WTC11 (cell line): ENCODE data around the gene GRK6. TPM values are rescaled to one million over a fixed set of nuclear protein-coding genes. Genes with fewer than 3 reads are reported as not detected.

Experiments used
- ATAC-seq: fragments of 200-7000 bp; cut with Tn5 transposase; 2 replicates; pipeline ENCODE4 v1.10.0; 2021; ENCODE audit warnings: mild to moderate bottlenecking, moderate library complexity
- CTCF ChIA-PET: fragments of 300-600 bp; sonication (Branson Sonifier 250); formaldehyde crosslinking; loops from one replicate; lab custom pipeline; 2021; ENCODE audit warnings: antibody characterized with exemption; lab: Charles Lee
- POLR2A ChIA-PET: fragments of 350-600 bp; sonication (Branson Sonifier 250); formaldehyde crosslinking; loops from one replicate; lab custom pipeline; 2021; ENCODE audit warnings: antibody characterized with exemption; lab: Charles Lee
- DNase-seq: peaks from one replicate; pipeline ENCODE4 v3.0.0; 2021; ENCODE audit warnings: low spot score
- H3K27ac Mint-ChIP-seq: 2 replicates; pipeline ENCODE4 v1.8.0; 2021; ENCODE audit warnings: mixed read lengths
- H3K27me3 Mint-ChIP-seq: 2 replicates; pipeline ENCODE4 v1.8.0; 2021; ENCODE audit warnings: low read depth, mild to moderate bottlenecking, moderate library complexity, mixed read lengths
- H3K36me3 Mint-ChIP-seq: 2 replicates; pipeline ENCODE4 v1.8.0; 2021; ENCODE audit warnings: mixed read lengths
- H3K4me1 Mint-ChIP-seq: 2 replicates; pipeline ENCODE4 v1.8.0; 2022; ENCODE audit warnings: mixed read lengths
- H3K4me3 Mint-ChIP-seq: 2 replicates; pipeline ENCODE4 v1.8.0; 2021; ENCODE audit warnings: mild to moderate bottlenecking, moderate library complexity, mixed read lengths
- H3K9me3 Mint-ChIP-seq: 2 replicates; pipeline ENCODE4 v1.8.0; 2021; ENCODE audit warnings: mixed read lengths
- ARID4B ChIP-seq: sonication (generic); formaldehyde crosslinking; IDR thresholded peaks from 2 replicates; pipeline ENCODE4 v1.8.0; 2023; ENCODE audit warnings: missing genetic modification reagents, mild to moderate bottlenecking, borderline replicate concordance
- ATF3 ChIP-seq: sonication (generic); formaldehyde crosslinking; conservative IDR thresholded peaks from 2 replicates; pipeline ENCODE4 v1.8.1; 2022; ENCODE audit warnings: mild to moderate bottlenecking, missing genetic modification reagents
- CDX4 ChIP-seq: fragments of 250-450 bp; sonication (Bioruptor Pico); IDR thresholded peaks from 2 replicates; pipeline ENCODE4 v1.9.0; 2021; ENCODE audit warnings: moderate library complexity, mild to moderate bottlenecking, inconsistent platforms, borderline replicate concordance
- CREM ChIP-seq: sonication (generic); formaldehyde crosslinking; IDR thresholded peaks from 2 replicates; pipeline ENCODE4 v1.8.1; 2022; ENCODE audit warnings: mild to moderate bottlenecking, missing genetic modification reagents, moderate library complexity
- E2F1 ChIP-seq: sonication (generic); formaldehyde crosslinking; IDR thresholded peaks from 2 replicates; pipeline ENCODE4 v1.8.0; 2022; ENCODE audit warnings: mild to moderate bottlenecking, missing genetic modification reagents
- FOXJ3 ChIP-seq: sonication (generic); formaldehyde crosslinking; IDR thresholded peaks from 2 replicates; pipeline ENCODE4 v1.9.0; 2021; ENCODE audit warnings: missing genetic modification reagents, mild to moderate bottlenecking, borderline replicate concordance
- GRHL2 ChIP-seq: fragments of 250-450 bp; sonication (Bioruptor Pico); IDR thresholded peaks from 2 replicates; pipeline ENCODE4 v1.8.0; 2022; ENCODE audit warnings: mild to moderate bottlenecking, moderate library complexity; ENCODE audit not compliant: insufficient replicate concordance, severe bottlenecking
- IRF1 ChIP-seq: sonication (generic); formaldehyde crosslinking; IDR thresholded peaks from 2 replicates; pipeline ENCODE4 v1.8.0; 2023; ENCODE audit warnings: missing genetic modification reagents
- MAX ChIP-seq: sonication (generic); formaldehyde crosslinking; IDR thresholded peaks from 2 replicates; pipeline ENCODE4 v1.8.0; 2022; ENCODE audit warnings: mild to moderate bottlenecking, missing genetic modification reagents
- NFE2L1 ChIP-seq: sonication (generic); formaldehyde crosslinking; IDR thresholded peaks from 2 replicates; pipeline ENCODE4 v1.8.1; 2023; ENCODE audit warnings: missing genetic modification reagents
- NFYB ChIP-seq: sonication (generic); formaldehyde crosslinking; conservative IDR thresholded peaks from 2 replicates; pipeline ENCODE4 v1.8.0; 2022; ENCODE audit warnings: low read depth, missing genetic modification reagents
- NR2C2 ChIP-seq: sonication (generic); formaldehyde crosslinking; IDR thresholded peaks from 2 replicates; pipeline ENCODE4 v1.8.0; 2022; ENCODE audit warnings: mild to moderate bottlenecking, missing genetic modification reagents
- OVOL2 ChIP-seq: fragments of 250-450 bp; sonication (Bioruptor Pico); IDR thresholded peaks from 2 replicates; pipeline ENCODE4 v1.9.0; 2021; ENCODE audit warnings: mild to moderate bottlenecking, borderline replicate concordance
- PRDM15 ChIP-seq: sonication (generic); formaldehyde crosslinking; IDR thresholded peaks from 2 replicates; pipeline ENCODE4 v1.8.0; 2022; ENCODE audit warnings: missing genetic modification reagents
- PRRX2 ChIP-seq: fragments of 250-450 bp; sonication (Bioruptor Pico); IDR thresholded peaks from 2 replicates; pipeline ENCODE4 v1.8.0; 2021; ENCODE audit warnings: mild to moderate bottlenecking
- SOX15 ChIP-seq: fragments of 250-450 bp; sonication (Bioruptor Pico); IDR thresholded peaks from 2 replicates; pipeline ENCODE4 v1.9.0; 2021; ENCODE audit warnings: mild to moderate bottlenecking
- TCF7 ChIP-seq: sonication (generic); formaldehyde crosslinking; IDR thresholded peaks from 2 replicates; pipeline ENCODE4 v1.8.0; 2022; ENCODE audit warnings: mild to moderate bottlenecking, low read depth, missing genetic modification reagents, moderate library complexity
- ZNF263 ChIP-seq: sonication (generic); formaldehyde crosslinking; IDR thresholded peaks from 2 replicates; pipeline ENCODE4 v1.8.1; 2022; ENCODE audit warnings: low read depth, mild to moderate bottlenecking, moderate library complexity, missing genetic modification reagents
- ZNF532 ChIP-seq: fragments of 250-450 bp; sonication (Bioruptor Pico); IDR thresholded peaks from 2 replicates; pipeline ENCODE4 v1.9.0; 2021; ENCODE audit warnings: mild to moderate bottlenecking, borderline replicate concordance
- total RNA-seq: library from RNA; stranded (reverse); gene quantifications from 3 replicates; pipeline ENCODE4 v1.2.3, GENCODE V29; 2021

GRK6 gene
- total RNA-seq, 1 experiment from 2014 or later, result 69.2 TPM

GRCh38 chr5:177383181-177383580, 43.3 kb upstream of the GRK6 start (continued):
- no peak for TF ChIP-seq PRDM15 (CRISPR knock-in tag)
- TF ChIP-seq PRRX2 (CRISPR knock-in tag), result no peak
- no peak for TF ChIP-seq OVOL2 (CRISPR knock-in tag)

GRCh38 chr5:177384134-177384533, 42.3 kb upstream of the GRK6 start, which contains the start of gene SLC34A1:
Gene SLC34A1 (plus strand): TSS chr5:177384434. CDS start chr5:177385742, 1,308 bp downstream.
- POLR2A ChIA-PET, result interaction anchor here (1.4 kb wide), 1 partner anchor 71 kb away, joined by 3 read pairs; no protein-coding TSS in a partner anchor
- peaks cover 23% of the 10 kb centered on the region for H3K27me3 Mint-ChIP-seq
- H3K27ac Mint-ChIP-seq, result no peak within 1 kb of the TSS
- no peaks in the 10 kb centered on the region for H3K36me3 Mint-ChIP-seq
- ATAC-seq, result no peak
- no peaks in the 10 kb centered on the region for H3K9me3 Mint-ChIP-seq
- no peak within 1 kb of the TSS for H3K4me3 Mint-ChIP-seq
- no peak for DNase-seq
- H3K4me1 Mint-ChIP-seq, result peaks cover 24% of the 10 kb centered on the region
- TF ChIP-seq MAX (no peak), NFYB (CRISPR knock-in tag) (no peak), FOXJ3 (no peak), GRHL2 (no peak), NFE2L1 (CRISPR knock-in tag) (no peak), TCF7 (CRISPR knock-in tag) (no peak), ATF3 (CRISPR knock-in tag) (no peak), PRRX2 (CRISPR knock-in tag) (no peak), SOX15 (CRISPR knock-in tag) (no peak), IRF1 (CRISPR knock-in tag) (no peak), E2F1 (CRISPR knock-in tag) (no peak), OVOL2 (CRISPR knock-in tag) (no peak), NR2C2 (CRISPR knock-in tag) (no peak), ZNF532 (CRISPR knock-in tag) (no peak), ARID4B (CRISPR knock-in tag) (no peak), ZNF263 (CRISPR knock-in tag) (no peak), CDX4 (CRISPR knock-in tag) (no peak), CREM (CRISPR knock-in tag) (no peak)
- TF ChIP-seq, all 79 proteins: peak for 0
- CTCF ChIA-PET, result interaction anchor here (0.8 to 6.2 kb wide), 5 partner anchors 13 to 74 kb away, joined by 3 to 130 read pairs (median 8); no protein-coding TSS in a partner anchor
